ENCODE results near the gene EGLN3. TPM values are rescaled to one million over a fixed set of nuclear protein-coding genes. Genes with fewer than 3 reads are reported as not detected.

Gene EGLN3
- polyA plus RNA-seq, 1 donor from 2014 or later, result not detected

DNA sequence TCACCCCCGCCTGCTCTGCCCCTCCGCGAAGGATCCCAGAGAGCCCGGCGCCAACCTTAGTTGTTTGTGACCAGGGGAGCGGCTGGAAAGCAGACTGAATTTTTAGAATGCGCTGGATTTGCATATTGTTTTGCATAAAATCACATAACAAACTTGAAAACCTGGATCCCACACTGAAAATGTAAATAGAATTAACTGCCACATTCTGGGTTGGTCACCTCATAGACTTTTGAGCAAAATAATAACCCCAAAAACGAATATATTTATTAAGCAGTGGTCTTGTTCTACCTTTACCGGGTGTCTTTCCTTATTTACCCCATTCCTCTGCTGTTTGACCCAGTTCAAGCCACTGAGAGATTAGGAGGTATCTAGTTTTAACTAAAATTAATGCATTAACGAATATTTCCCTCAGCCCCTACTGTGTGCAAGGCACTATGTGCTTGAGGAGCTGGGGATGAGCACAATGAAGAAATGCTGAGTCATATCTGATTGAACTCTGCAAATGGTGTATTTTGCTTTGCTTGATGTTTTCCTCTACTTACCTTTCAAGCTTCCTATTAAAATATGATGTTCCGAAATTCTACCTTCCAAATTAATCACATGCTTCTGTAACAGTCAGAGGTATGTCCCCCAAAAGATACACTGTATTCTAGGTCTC lies 438 bp upstream of the EGLN3 start:
- peaks cover 4% of the 10 kb centered on the region for H3K9me3 ChIP-seq (ENCODE audit: low read length)
- no peak overlapping the region for H2AFZ ChIP-seq (ENCODE audit: low read depth, low read length)
- H3K79me2 ChIP-seq (replicated peaks; ENCODE audit: insufficient read depth, low read length), result no peaks in the 10 kb centered on the region
- peak overlapping the region; percentile 73 for H3K4me2 ChIP-seq (ENCODE audit: low read length)
- H3K9me2 ChIP-seq (ENCODE audit: insufficient read depth, low read length), result no peaks in the 10 kb centered on the region
- H4K20me1 ChIP-seq (ENCODE audit: insufficient read depth), result no peaks in the 10 kb centered on the region
- no peaks in the 10 kb centered on the region for H3F3A ChIP-seq (ENCODE audit: insufficient read depth, low read length, poor library complexity, severe bottlenecking)
- H3K9ac ChIP-seq (ENCODE audit: low read length), result peak overlapping the region; percentile 29
- H3K27ac ChIP-seq (ENCODE audit: low read length), result no peak overlapping the region
- H3K27me3 ChIP-seq (ENCODE audit: insufficient read depth, low read depth, low read length), result peaks cover 35% of the 10 kb centered on the region
- H3K4me3 ChIP-seq (ENCODE audit: low read length), result peak overlapping the region; percentile 87
- no peak for TF ChIP-seq MXI1 (conservative IDR thresholded peaks at IDR 0.05; ENCODE audit: poor library complexity, severe bottlenecking)
- TF ChIP-seq, protein P1, sequence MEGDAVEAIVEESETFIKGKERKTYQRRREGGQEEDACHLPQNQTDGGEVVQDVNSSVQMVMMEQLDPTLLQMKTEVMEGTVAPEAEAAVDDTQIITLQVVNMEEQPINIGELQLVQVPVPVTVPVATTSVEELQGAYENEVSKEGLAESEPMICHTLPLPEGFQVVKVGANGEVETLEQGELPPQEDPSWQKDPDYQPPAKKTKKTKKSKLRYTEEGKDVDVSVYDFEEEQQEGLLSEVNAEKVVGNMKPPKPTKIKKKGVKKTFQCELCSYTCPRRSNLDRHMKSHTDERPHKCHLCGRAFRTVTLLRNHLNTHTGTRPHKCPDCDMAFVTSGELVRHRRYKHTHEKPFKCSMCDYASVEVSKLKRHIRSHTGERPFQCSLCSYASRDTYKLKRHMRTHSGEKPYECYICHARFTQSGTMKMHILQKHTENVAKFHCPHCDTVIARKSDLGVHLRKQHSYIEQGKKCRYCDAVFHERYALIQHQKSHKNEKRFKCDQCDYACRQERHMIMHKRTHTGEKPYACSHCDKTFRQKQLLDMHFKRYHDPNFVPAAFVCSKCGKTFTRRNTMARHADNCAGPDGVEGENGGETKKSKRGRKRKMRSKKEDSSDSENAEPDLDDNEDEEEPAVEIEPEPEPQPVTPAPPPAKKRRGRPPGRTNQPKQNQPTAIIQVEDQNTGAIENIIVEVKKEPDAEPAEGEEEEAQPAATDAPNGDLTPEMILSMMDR (IDR thresholded peaks at IDR 0.05; ENCODE audit: poor library complexity, severe bottlenecking), result no peak
- TF ChIP-seq SMC3 (conservative IDR thresholded peaks at IDR 0.05; ENCODE audit: poor library complexity), result no peak
- no peak for TF ChIP-seq EZH2 (IDR thresholded peaks at IDR 0.05; ENCODE audit: borderline replicate concordance, insufficient read depth, low read length, poor library complexity, severe bottlenecking)
- no peak for TF ChIP-seq EP300 (conservative IDR thresholded peaks at IDR 0.05; ENCODE audit: poor library complexity, severe bottlenecking)
- TF ChIP-seq, protein P2, sequence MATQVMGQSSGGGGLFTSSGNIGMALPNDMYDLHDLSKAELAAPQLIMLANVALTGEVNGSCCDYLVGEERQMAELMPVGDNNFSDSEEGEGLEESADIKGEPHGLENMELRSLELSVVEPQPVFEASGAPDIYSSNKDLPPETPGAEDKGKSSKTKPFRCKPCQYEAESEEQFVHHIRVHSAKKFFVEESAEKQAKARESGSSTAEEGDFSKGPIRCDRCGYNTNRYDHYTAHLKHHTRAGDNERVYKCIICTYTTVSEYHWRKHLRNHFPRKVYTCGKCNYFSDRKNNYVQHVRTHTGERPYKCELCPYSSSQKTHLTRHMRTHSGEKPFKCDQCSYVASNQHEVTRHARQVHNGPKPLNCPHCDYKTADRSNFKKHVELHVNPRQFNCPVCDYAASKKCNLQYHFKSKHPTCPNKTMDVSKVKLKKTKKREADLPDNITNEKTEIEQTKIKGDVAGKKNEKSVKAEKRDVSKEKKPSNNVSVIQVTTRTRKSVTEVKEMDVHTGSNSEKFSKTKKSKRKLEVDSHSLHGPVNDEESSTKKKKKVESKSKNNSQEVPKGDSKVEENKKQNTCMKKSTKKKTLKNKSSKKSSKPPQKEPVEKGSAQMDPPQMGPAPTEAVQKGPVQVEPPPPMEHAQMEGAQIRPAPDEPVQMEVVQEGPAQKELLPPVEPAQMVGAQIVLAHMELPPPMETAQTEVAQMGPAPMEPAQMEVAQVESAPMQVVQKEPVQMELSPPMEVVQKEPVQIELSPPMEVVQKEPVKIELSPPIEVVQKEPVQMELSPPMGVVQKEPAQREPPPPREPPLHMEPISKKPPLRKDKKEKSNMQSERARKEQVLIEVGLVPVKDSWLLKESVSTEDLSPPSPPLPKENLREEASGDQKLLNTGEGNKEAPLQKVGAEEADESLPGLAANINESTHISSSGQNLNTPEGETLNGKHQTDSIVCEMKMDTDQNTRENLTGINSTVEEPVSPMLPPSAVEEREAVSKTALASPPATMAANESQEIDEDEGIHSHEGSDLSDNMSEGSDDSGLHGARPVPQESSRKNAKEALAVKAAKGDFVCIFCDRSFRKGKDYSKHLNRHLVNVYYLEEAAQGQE (IDR thresholded peaks at IDR 0.05; ENCODE audit: borderline replicate concordance), result no peak
- no peak for TF ChIP-seq RAD21 (conservative IDR thresholded peaks at IDR 0.05)
- TF ChIP-seq TAF1 (IDR thresholded peaks at IDR 0.05; ENCODE audit: low read depth), result no peak
- TF ChIP-seq POLR2AphosphoS5 (IDR thresholded peaks at IDR 0.05), result no peak
- H3K36me3 ChIP-seq (ENCODE audit: insufficient read depth, low read length), result no peaks in the 10 kb centered on the region

DNA sequence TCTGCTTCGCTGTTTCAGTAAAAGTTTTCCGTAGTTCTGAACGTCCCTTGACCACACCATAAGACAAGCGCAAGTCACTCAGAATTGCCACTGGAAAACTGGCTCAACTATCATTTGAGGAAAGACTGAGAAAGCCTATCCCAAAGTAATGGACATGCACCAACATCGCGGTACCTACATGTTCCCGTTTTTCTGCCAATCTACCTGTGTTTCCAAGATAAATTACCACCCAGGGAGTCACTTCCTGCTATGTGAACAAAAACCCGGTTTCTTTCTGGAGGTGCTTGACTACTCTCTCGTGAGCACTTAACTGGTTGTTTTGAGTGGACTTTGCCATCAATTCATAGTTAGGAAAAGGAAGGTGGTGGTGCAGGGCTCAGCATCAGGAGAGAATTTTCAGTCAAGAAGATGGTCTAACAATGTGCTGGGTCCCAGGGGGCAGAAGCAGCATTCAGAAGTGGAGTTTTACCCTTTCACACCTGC lies 1.4 kb downstream of the EGLN3 start:
- H3F3A ChIP-seq (ENCODE audit: insufficient read depth, low read length, poor library complexity, severe bottlenecking), result no peaks in the 10 kb centered on the region
- TF ChIP-seq, protein P1 (IDR thresholded peaks at IDR 0.05; ENCODE audit: poor library complexity, severe bottlenecking), result no peak
- TF ChIP-seq EP300 (conservative IDR thresholded peaks at IDR 0.05; ENCODE audit: poor library complexity, severe bottlenecking) (no peak), MXI1 (conservative IDR thresholded peaks at IDR 0.05; ENCODE audit: poor library complexity, severe bottlenecking) (no peak), EZH2 (IDR thresholded peaks at IDR 0.05; ENCODE audit: borderline replicate concordance, insufficient read depth, low read length, poor library complexity, severe bottlenecking) (no peak), RAD21 (conservative IDR thresholded peaks at IDR 0.05) (no peak), POLR2AphosphoS5 (IDR thresholded peaks at IDR 0.05) (no peak), SMC3 (conservative IDR thresholded peaks at IDR 0.05; ENCODE audit: poor library complexity) (no peak), TAF1 (IDR thresholded peaks at IDR 0.05; ENCODE audit: low read depth) (no peak)
- TF ChIP-seq, protein P2 (IDR thresholded peaks at IDR 0.05; ENCODE audit: borderline replicate concordance), result no peak
- H3K4me3 ChIP-seq (ENCODE audit: low read length), result no peak overlapping the region
- H3K27ac ChIP-seq (ENCODE audit: low read length), result no peak overlapping the region
- no peaks in the 10 kb centered on the region for H4K20me1 ChIP-seq (ENCODE audit: insufficient read depth)
- H3K79me2 ChIP-seq (replicated peaks; ENCODE audit: insufficient read depth, low read length), result no peaks in the 10 kb centered on the region
- no peak overlapping the region for H2AFZ ChIP-seq (ENCODE audit: low read depth, low read length)
- no peak overlapping the region for H3K4me2 ChIP-seq (ENCODE audit: low read length)
- H3K9ac ChIP-seq (ENCODE audit: low read length), result no peak overlapping the region
- H3K36me3 ChIP-seq (ENCODE audit: insufficient read depth, low read length), result no peaks in the 10 kb centered on the region
- H3K27me3 ChIP-seq (ENCODE audit: insufficient read depth, low read depth, low read length), result peaks cover 35% of the 10 kb centered on the region
- H3K9me3 ChIP-seq (ENCODE audit: low read length), result peaks cover 4% of the 10 kb centered on the region
- H3K9me2 ChIP-seq (ENCODE audit: insufficient read depth, low read length), result no peaks in the 10 kb centered on the region

Measured in neural cell (in vitro differentiated cells).